PFSK-1 (cell line): ENCODE data around the gene PPP1R3C.
A peak's percentile ranks its signal among the peaks of the same experiment; 100 is the strongest.

ENCODE experiments used
- FOXP2 ChIP-seq: optimal IDR thresholded peaks from 2 replicates; pipeline ENCODE3; 2011; ENCODE audit warnings: borderline replicate concordance, control low read depth, inconsistent platforms; ENCODE audit not compliant: insufficient read depth; ENCODE audit errors: extremely low read length, extremely low read depth
- POLR2AphosphoS5 ChIP-seq: IDR thresholded peaks from 2 replicates; pipeline ENCODE4 v1.6.1; 2012; ENCODE audit warnings: low read depth, mild to moderate bottlenecking, control low read depth, low read length, moderate library complexity
- SIN3A ChIP-seq: IDR thresholded peaks from 2 replicates; pipeline ENCODE4 v1.6.1; 2012; ENCODE audit warnings: mild to moderate bottlenecking, low read length, moderate library complexity, borderline replicate concordance; ENCODE audit not compliant: insufficient read depth
- TAF1 ChIP-seq: IDR thresholded peaks from 2 replicates; pipeline ENCODE4 v1.6.1; 2012; ENCODE audit warnings: low read length, control low read depth, borderline replicate concordance; ENCODE audit not compliant: insufficient read depth
- TF ChIP-seq, protein P1 (sequence below), 2 experiments: IDR thresholded peaks; 2 replicates each; pipeline versions ENCODE4 v1.6.1 to v1.8.0; 2011 to 2012; ENCODE audit warnings: low read depth in 2 of 2, low read length in 2 of 2, control low read depth in 1 of 2, inconsistent platforms in 1 of 2, mild to moderate bottlenecking in 1 of 2, moderate library complexity in 1 of 2; ENCODE audit not compliant: insufficient read depth in 1 of 2

PPP1R3C gene

DNA sequence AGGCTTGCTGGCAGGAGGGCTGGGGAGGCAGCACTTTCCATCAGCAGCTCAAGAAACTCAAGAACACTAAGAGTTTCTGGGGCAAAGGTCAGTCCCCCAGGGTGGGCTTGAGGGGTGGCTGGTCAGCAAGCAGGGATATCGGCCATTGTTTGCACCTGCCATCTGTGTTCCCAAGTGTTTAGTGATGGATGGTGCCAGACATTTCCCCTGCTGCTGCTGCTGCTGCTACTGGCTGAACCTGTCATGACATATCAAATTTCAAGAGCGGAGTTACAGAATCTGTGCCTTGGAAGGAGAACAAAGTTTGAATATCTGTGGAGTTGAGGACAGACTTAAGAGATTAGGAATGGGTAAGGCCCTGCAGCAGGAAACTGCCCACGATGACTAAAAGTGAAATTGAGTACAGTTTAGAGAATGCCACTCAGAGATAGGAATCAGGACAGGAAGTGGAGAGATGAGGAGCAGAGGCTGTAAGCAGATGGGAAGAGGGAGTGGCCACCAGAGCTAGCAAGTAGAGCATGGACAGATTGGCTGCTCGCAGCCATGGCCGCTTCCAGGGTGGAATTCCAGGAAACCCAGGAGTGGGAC is 39.2 kb upstream of the PPP1R3C start:
- peak; percentile 67 for TF ChIP-seq FOXP2
- TF ChIP-seq, protein P1, sequence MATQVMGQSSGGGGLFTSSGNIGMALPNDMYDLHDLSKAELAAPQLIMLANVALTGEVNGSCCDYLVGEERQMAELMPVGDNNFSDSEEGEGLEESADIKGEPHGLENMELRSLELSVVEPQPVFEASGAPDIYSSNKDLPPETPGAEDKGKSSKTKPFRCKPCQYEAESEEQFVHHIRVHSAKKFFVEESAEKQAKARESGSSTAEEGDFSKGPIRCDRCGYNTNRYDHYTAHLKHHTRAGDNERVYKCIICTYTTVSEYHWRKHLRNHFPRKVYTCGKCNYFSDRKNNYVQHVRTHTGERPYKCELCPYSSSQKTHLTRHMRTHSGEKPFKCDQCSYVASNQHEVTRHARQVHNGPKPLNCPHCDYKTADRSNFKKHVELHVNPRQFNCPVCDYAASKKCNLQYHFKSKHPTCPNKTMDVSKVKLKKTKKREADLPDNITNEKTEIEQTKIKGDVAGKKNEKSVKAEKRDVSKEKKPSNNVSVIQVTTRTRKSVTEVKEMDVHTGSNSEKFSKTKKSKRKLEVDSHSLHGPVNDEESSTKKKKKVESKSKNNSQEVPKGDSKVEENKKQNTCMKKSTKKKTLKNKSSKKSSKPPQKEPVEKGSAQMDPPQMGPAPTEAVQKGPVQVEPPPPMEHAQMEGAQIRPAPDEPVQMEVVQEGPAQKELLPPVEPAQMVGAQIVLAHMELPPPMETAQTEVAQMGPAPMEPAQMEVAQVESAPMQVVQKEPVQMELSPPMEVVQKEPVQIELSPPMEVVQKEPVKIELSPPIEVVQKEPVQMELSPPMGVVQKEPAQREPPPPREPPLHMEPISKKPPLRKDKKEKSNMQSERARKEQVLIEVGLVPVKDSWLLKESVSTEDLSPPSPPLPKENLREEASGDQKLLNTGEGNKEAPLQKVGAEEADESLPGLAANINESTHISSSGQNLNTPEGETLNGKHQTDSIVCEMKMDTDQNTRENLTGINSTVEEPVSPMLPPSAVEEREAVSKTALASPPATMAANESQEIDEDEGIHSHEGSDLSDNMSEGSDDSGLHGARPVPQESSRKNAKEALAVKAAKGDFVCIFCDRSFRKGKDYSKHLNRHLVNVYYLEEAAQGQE (IDR thresholded peaks at IDR 0.05; ENCODE audit: insufficient read depth in 1 of 2, low read depth in 2 of 2, low read length in 2 of 2): no peak
- peak; percentile 43; the same call in 1 of the 2 replicates for TF ChIP-seq POLR2AphosphoS5
- TF ChIP-seq TAF1: peak; percentile 60; the same call in 1 of the 2 replicates

DNA sequence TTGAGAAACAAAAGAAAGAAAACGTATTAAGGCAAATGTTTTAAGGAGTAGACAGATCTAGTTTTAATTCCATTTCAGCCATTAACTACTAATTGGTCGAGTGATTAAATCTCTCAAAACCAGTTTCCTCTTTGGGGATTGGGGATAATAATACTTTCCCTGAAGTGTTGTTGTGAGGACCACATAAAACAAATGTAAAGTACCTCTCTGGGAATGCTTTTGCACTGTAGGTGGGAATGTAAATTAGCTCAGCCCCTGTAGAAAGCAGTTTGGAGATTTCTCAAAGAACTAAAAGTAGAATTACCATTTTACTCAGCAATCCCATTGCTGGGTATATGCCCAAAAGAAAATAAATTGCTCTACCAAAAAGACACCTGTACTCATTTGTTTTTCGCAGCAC is 36.0 kb upstream of the PPP1R3C start:
- no peak for TF ChIP-seq FOXP2
- no peak for TF ChIP-seq POLR2AphosphoS5
- TF ChIP-seq, protein P1 (IDR thresholded peaks at IDR 0.05; ENCODE audit: insufficient read depth in 1 of 2, low read depth in 2 of 2, low read length in 2 of 2): no peak
- TF ChIP-seq SIN3A: no peak
- TF ChIP-seq TAF1: no peak

DNA sequence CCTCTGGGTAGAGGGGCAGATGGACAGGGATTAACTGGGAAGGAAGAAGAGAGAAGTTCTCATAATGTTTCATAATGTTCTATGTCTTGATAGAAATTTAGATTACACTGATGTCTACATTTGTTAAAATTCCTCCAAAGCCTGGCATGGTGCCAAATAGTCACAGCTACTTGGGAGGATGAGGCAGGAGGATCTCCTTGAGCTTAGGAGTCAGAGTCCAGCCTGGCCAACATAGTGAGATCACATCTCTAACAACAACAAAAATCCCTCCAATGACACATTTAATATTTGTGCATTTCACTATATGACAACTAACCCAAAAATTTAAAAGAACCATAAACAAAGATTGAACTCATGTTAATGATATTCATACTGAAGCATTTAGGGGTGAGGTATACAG is 33.0 kb upstream of the PPP1R3C start:
- TF ChIP-seq FOXP2 (no peak), SIN3A (no peak), TAF1 (no peak), POLR2AphosphoS5 (no peak)
- TF ChIP-seq, protein P1 (IDR thresholded peaks at IDR 0.05; ENCODE audit: insufficient read depth in 1 of 2, low read depth in 2 of 2, low read length in 2 of 2): no peak

DNA sequence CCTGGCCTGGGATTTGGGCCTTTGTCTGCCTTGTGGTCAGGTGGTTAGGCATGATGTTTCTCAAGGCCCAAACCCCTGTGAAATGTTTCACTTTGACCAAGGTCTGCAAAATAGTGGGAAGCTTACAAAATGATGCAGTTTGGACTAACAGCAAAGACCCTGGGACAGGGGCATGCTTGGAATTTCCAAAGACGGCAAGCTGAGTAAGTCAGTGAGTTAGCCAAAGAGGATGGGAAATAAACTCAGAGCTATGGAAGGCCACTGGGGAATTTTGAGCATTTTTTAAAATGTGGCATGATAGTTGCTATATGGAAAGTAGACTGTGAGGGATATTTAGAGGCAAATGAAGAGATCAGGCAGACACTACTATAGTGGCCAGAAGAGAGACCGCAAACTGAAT is 31.6 kb upstream of the PPP1R3C start:
- TF ChIP-seq, protein P1 (IDR thresholded peaks at IDR 0.05; ENCODE audit: insufficient read depth in 1 of 2, low read depth in 2 of 2, low read length in 2 of 2): no peak
- no peak for TF ChIP-seq POLR2AphosphoS5
- no peak for TF ChIP-seq SIN3A
- TF ChIP-seq TAF1: no peak
- TF ChIP-seq FOXP2: no peak
